GM10248 (cell line): ENCODE measurements around the gene MACROD1.

ENCODE experiments used
- CTCF ChIA-PET: fragments of 300-600 bp; sonication (Branson Sonifier 250); formaldehyde crosslinking; extraction: SDS; loops from one replicate; lab custom pipeline; 2021; ENCODE audit warnings: antibody characterized with exemption; lab: Yijun Ruan, JAX
- POLR2A ChIA-PET: fragments of 350-650 bp; sonication (Branson Sonifier 250); formaldehyde crosslinking; extraction: SDS; loops from one replicate; lab custom pipeline; 2020; ENCODE audit warnings: antibody characterized with exemption; lab: Yijun Ruan, JAX
- DNase-seq: peaks from one replicate; pipeline ENCODE4 v3.0.0; 2012; ENCODE audit errors: extremely low spot score
- TF ChIP-seq, protein P1 (sequence below): IDR thresholded peaks from 2 replicates; pipeline ENCODE4 v1.5.1; 2012; ENCODE audit warnings: mild to moderate bottlenecking, low read depth; ENCODE audit errors: extremely low read depth, missing control alignments, control extremely low read depth

The MACROD1 gene

DNA sequence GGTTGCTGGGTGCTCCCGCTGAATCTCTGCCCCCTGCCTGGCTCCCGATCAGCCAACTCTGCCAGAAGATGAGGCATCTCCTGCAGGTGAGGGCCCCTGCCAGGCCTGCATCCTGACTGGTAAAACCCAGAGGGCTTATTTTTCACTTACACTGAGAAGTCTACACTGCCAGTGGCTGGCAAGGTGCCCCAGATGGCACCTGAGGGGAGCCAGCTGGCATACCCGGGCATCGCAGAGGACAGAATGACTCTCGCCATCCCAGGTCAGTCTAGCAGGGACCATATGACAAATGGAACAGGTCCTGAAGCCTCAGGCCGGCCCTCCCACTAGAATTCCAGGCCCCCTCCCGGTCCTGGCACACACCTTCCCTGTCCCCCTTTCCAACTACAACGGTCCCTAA lies 30.9 kb downstream of the MACROD1 start:
- TF ChIP-seq, protein P1, sequence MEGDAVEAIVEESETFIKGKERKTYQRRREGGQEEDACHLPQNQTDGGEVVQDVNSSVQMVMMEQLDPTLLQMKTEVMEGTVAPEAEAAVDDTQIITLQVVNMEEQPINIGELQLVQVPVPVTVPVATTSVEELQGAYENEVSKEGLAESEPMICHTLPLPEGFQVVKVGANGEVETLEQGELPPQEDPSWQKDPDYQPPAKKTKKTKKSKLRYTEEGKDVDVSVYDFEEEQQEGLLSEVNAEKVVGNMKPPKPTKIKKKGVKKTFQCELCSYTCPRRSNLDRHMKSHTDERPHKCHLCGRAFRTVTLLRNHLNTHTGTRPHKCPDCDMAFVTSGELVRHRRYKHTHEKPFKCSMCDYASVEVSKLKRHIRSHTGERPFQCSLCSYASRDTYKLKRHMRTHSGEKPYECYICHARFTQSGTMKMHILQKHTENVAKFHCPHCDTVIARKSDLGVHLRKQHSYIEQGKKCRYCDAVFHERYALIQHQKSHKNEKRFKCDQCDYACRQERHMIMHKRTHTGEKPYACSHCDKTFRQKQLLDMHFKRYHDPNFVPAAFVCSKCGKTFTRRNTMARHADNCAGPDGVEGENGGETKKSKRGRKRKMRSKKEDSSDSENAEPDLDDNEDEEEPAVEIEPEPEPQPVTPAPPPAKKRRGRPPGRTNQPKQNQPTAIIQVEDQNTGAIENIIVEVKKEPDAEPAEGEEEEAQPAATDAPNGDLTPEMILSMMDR: no peak
- no peak for DNase-seq
- CTCF ChIA-PET: interaction anchor here (1.2 to 3.6 kb wide), 3 partner anchors 13 to 18 kb away, joined by 4 to 17 read pairs (median 8); no protein-coding TSS in a partner anchor
- POLR2A ChIA-PET: no interaction called here

DNA sequence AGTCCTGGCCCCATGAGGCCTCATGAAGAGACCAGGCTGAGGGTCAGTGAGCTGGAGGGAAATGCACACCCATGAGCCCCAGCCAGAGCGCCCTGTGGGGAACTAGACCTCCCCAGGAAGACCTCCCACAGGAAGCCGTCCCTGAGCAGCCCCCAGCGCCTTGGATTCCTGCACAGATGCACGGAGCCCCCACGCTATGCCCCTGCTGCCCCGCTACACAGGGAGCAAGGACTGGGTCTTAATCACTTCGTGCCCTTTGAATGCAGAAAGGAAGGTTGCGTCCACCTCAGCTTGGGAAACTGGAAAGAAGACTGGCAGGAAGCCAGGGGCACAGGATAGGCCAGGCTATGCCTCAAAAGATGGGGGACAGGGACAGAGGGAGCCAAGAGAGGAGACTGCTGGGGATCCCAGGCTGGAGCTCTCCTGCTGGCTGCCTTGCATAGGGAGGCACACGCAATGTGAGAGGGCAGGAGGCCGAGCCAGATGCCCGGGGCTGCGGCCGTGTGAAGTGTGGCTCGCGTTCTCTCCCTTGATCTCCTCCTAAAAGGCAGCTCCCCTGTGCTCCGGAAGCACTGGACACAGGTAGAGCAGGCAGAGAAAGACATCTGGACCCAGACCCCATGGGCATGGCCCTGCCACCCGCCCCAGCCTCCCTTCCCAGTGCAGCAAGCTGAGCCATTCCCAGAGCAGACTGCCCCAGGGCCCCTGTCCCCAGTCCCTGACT lies 32.8 kb downstream of the MACROD1 start:
- TF ChIP-seq, protein P1: no peak
- CTCF ChIA-PET: interaction anchor here (1.2 to 3.6 kb wide), 3 partner anchors 12 to 20 kb away, joined by 3 to 17 read pairs (median 4); no protein-coding TSS in a partner anchor
- POLR2A ChIA-PET: no interaction called here
- no peak for DNase-seq

DNA sequence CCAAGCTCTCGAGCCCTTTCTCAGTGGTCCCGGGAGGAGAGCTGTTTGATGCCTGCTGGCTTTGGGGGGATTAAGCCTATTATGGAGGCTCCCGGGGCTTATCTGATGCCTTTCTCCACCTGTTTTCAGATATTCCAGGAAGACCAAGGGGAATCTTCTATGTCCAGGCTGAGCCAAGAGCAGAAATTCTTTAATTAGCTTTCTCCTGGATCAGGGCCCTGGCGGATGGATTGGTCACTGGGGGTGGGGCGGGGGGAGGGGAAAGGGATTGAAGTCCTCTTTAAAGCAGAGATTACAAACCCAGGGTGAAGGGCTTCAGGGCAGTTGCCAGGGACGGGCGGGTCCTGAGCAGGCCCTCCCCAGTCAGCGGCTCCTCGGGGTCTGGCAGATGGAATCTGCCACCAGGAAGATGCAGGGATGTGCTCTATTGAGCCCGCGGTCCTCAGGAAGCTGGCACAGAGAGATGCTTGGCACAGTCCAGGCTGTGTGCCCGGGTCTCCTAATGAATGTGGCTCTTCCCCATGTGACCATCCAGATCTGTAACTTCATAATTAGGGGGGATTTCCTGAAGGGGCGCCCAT lies 33.6 kb downstream of the MACROD1 start:
- no peak for DNase-seq
- ChIA-PET CTCF (interaction anchor here (1.2 to 3.6 kb wide), 3 partner anchors 11 to 295 kb away, joined by 3 to 17 read pairs (median 5); no protein-coding TSS in a partner anchor), POLR2A (no interaction called here)
- TF ChIP-seq, protein P1: no peak

DNA sequence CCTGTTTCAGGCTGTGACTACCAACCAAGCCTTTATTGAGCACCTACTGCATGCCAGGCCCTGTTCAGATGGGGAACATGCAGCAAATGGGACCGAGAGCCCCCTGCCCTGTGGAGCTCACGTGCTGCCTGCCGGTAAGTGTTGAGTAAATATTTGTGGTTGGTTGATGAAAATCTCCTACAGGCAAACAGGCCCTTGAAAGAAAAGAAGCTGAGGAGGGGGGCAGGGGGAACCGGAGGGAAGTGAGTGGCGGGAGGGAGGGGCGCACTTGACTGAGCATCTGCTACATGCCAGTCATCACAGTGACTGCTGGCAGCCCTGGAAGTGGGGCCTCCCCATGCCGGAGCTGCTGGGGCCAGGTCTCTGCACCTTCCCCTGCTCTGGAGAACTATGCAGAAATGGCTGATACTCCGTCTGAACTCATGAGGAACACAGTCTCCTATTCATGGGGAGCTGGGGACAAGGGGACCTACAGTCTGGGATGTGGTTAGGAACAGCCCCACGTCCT lies 34.2 kb downstream of the MACROD1 start:
- TF ChIP-seq, protein P1: no peak
- ChIA-PET POLR2A (no interaction called here), CTCF (interaction anchor here (2.1 to 3.6 kb wide), 2 partner anchors 21 to 294 kb away, joined by 5 to 17 read pairs; no protein-coding TSS in a partner anchor)
- DNase-seq: no peak

DNA sequence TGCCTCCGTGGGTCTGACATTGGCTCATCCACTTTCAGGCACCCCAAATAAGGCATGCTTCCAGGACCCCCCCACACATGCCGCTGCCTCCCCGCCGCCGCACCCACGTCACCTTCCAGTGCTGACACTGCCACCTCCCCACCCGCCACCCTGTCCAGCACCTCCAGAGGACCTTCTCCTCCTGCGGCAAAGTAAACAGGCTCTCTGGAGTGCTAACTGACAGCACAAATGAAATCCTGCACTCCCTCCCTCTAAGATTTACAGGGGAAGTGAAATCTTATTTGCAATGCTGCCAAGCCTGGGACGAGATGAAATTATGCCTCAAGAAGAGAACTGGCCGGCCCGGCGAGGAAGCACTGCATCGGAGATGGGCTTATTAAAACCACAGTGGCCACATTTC lies 35.3 kb downstream of the MACROD1 start:
- TF ChIP-seq, protein P1: no peak
- ChIA-PET POLR2A (no interaction called here), CTCF (interaction anchor here (1.5 to 2.1 kb wide), 2 partner anchors 129 to 293 kb away, joined by 5 to 6 read pairs; no protein-coding TSS in a partner anchor)
- no peak for DNase-seq

DNA sequence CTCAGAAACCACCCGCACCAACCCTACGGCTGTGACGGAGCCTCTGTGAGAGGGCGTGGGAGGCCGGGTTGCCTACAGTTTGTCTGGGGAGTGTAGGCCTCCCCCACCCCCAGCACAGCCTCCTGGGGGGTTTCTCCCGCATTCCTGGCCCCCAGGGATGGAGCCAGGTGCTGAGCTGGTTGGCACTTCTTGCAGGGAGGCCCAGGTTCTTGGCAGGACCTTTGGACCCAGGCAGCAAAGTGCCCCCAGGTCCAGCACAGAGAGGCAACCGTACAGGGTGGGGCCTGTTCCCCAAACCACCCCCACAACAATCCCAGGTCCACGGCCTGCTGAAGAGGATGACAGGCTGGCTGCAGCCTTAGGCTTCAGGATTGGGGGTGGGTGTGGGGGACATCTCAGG lies 36.5 kb downstream of the MACROD1 start:
- no peak for DNase-seq
- POLR2A ChIA-PET: no interaction called here
- TF ChIP-seq, protein P1: no peak
- CTCF ChIA-PET: interaction anchor here (1.2 kb wide), 1 partner anchor 130 kb away, joined by 3 read pairs; no protein-coding TSS in a partner anchor
